GM12875 (cell line): ENCODE measurements around the gene PACS1.

ENCODE experiments used
- H3K4me3 ChIP-seq: one replicate; pipeline ENCODE4 v1.5.1; 2011; ENCODE audit warnings: low read depth, low read length, control low read depth
- TF ChIP-seq, protein P1 (sequence below): IDR thresholded peaks from 2 replicates; pipeline ENCODE4 v1.5.1; 2011; ENCODE audit warnings: low read depth, mild to moderate bottlenecking, control low read depth, inconsistent platforms, low read length, moderate library complexity, borderline replicate concordance; ENCODE audit not compliant: insufficient read depth

Gene PACS1

DNA sequence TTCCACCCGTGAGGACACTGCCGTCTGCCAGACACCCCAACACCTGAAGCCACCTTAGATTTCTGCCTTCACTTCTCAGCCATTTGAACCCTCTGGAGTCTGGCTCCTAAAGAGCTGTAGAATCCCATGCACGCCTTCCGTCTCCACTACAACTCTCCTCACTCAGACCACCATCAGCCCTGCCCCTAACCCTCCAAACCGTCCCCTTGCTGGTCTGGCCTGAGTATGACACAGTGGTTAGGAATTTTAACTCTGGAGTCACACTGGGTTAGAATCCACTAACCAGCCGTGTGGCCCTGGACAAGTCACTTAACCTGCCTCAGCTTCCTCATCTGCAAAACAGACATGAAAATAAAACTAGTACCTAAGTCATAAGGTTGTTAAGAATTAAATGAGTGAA is 210.9 kb downstream of the PACS1 start:
- TF ChIP-seq, protein P1, sequence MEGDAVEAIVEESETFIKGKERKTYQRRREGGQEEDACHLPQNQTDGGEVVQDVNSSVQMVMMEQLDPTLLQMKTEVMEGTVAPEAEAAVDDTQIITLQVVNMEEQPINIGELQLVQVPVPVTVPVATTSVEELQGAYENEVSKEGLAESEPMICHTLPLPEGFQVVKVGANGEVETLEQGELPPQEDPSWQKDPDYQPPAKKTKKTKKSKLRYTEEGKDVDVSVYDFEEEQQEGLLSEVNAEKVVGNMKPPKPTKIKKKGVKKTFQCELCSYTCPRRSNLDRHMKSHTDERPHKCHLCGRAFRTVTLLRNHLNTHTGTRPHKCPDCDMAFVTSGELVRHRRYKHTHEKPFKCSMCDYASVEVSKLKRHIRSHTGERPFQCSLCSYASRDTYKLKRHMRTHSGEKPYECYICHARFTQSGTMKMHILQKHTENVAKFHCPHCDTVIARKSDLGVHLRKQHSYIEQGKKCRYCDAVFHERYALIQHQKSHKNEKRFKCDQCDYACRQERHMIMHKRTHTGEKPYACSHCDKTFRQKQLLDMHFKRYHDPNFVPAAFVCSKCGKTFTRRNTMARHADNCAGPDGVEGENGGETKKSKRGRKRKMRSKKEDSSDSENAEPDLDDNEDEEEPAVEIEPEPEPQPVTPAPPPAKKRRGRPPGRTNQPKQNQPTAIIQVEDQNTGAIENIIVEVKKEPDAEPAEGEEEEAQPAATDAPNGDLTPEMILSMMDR = no peak
- no peak overlapping the region for H3K4me3 ChIP-seq

GRCh38 chr11:66281776-66282467 is 211.8 kb downstream of the PACS1 start:
- TF ChIP-seq, protein P1 = no peak
- no peak overlapping the region for H3K4me3 ChIP-seq

DNA sequence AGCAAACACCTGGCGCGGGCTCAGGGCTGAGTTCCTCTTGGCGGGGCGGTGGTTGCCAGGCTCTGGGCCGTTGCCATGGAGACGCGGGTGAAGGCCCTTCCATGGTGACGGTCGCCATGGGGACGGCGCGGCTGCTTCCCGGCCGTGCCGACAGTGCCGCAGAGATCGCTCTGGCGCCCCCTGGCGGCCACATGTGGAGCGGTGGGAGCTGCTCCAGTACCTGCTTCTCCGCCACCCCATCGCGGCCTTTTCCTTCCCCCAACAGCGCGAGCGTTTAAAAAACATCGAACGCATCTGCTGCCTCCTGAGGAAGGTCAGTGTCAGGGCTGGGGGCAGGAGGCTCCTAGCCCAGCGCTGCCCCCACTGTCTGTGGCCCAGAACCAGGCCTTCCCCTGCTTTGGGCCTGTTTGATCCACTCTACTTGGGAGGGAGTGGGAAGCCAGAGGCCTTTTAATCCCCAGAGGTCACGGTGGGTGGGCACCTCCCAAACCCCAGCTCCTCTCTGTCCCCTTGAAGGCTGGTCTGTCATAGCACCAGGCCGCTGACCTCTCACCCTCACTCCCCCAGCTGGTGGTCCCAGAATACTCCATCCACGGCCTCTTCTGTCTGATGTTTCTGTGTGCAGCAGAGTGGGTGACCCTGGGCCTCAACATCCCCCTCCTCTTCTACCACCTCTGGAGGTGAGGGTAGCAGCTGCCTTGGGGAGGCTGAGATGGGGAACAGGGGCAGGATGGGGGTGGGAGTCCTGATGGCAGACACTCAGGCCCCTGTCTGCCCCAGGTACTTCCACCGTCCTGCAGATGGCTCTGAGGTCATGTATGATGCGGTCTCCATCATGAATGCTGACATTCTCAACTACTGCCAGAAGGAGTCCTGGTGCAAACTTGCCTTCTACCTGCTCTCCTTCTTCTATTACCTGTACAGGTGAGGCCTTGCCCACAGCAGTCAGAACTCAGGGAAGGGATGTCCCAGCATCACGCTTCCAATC is 212.7 kb downstream of the PACS1 start:
- no peak overlapping the region for H3K4me3 ChIP-seq
- TF ChIP-seq, protein P1 = peak; percentile 98

- no peak overlapping the region for H3K4me3 ChIP-seq
- TF ChIP-seq, protein P1 = 0 out of 2 replicates have a peak, but pooled peaks have one; percentile 12
These were observed 213.5 kb downstream of the PACS1 start for GRCh38 chr11:66283461-66284105.

GRCh38 chr11:66284526-66285078 is 214.5 kb downstream of the PACS1 start:
- no peak overlapping the region for H3K4me3 ChIP-seq
- TF ChIP-seq, protein P1 = no peak

GRCh38 chr11:66285250-66285947 is 215.3 kb downstream of the PACS1 start:
- TF ChIP-seq, protein P1 = no peak
- H3K4me3 ChIP-seq = no peak overlapping the region
